ENCODE results near the gene CEP72.

CEP72 gene

GRCh38 chr5:666816-667498, 54.8 kb downstream of the CEP72 start:
- Histone ChIP-seq H4K20me1 (ENCODE audit: insufficient read depth, low read length) (peaks cover 7% of the 10 kb centered on the region; the same call in 1 of the 2 replicates), H3K36me3 (replicated peaks; ENCODE audit: low read depth, low read length) (peaks cover 8% of the 10 kb centered on the region), H3K9ac (ENCODE audit: low read length) (no peak overlapping the region), H3K9me3 (ENCODE audit: insufficient read depth, low read length) (no peaks in the 10 kb centered on the region), H3K4me3 (ENCODE audit: low read length) (no peak overlapping the region), H3K4me1 (ENCODE audit: low read length) (peaks cover 18% of the 10 kb centered on the region), H2AFZ (ENCODE audit: low read depth, low read length) (no peak overlapping the region), H3K27ac (ENCODE audit: low read length) (no peak overlapping the region), H3K79me2 (ENCODE audit: low read length) (no peaks in the 10 kb centered on the region), H3K27me3 (ENCODE audit: low read depth, low read length) (peaks cover 2% of the 10 kb centered on the region), H3K4me2 (ENCODE audit: low read length) (no peak overlapping the region)
- no peak for TF ChIP-seq EZH2phosphoT487 (IDR thresholded peaks at IDR 0.05; ENCODE audit: low read depth)
- TF ChIP-seq, protein P1, sequence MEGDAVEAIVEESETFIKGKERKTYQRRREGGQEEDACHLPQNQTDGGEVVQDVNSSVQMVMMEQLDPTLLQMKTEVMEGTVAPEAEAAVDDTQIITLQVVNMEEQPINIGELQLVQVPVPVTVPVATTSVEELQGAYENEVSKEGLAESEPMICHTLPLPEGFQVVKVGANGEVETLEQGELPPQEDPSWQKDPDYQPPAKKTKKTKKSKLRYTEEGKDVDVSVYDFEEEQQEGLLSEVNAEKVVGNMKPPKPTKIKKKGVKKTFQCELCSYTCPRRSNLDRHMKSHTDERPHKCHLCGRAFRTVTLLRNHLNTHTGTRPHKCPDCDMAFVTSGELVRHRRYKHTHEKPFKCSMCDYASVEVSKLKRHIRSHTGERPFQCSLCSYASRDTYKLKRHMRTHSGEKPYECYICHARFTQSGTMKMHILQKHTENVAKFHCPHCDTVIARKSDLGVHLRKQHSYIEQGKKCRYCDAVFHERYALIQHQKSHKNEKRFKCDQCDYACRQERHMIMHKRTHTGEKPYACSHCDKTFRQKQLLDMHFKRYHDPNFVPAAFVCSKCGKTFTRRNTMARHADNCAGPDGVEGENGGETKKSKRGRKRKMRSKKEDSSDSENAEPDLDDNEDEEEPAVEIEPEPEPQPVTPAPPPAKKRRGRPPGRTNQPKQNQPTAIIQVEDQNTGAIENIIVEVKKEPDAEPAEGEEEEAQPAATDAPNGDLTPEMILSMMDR (IDR thresholded peaks at IDR 0.05; ENCODE audit: low read depth, low read length): no peak

DNA sequence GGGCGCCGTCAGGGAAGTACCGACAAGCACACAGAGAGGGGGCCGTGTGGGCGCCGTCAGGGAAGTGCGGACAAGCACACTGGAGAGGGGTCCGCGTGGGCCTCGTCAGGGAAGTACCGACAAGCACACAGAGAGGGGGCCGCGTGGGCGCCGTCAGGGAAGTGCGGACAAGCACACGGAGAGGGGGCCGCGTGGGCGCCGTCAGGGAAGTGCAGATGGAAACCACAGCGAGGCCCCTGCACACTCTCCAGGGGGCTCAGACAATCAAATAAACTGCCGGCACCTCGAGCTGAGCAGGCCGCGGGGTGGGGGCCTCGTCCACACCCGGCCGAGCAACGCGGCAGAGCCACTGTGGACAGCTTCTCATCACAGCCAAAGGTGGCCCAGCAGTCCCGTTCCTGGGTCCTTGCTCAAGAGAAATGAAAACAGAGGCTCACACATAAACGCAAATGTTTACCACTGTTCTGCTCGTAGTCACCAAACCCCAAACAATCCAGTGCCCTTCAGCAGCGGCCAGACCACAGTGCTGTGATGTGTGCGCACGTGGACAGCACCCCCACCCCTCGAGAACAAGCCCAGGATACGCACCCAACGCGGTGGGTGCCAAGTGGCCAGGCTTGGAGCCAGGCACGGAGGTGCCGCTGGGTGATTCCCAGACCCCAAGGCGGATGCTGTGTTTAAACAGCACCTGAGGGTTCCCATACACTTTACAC, 56.3 kb downstream of the CEP72 start:
- Histone ChIP-seq H3K79me2 (ENCODE audit: low read length) (no peaks in the 10 kb centered on the region), H2AFZ (ENCODE audit: low read depth, low read length) (no peak overlapping the region), H4K20me1 (ENCODE audit: insufficient read depth, low read length) (peaks cover 7% of the 10 kb centered on the region; the same call in 1 of the 2 replicates), H3K27me3 (ENCODE audit: low read depth, low read length) (peaks cover 14% of the 10 kb centered on the region), H3K4me2 (ENCODE audit: low read length) (no peak overlapping the region), H3K9me3 (ENCODE audit: insufficient read depth, low read length) (no peaks in the 10 kb centered on the region), H3K27ac (ENCODE audit: low read length) (no peak overlapping the region), H3K4me3 (ENCODE audit: low read length) (no peak overlapping the region), H3K36me3 (replicated peaks; ENCODE audit: low read depth, low read length) (peaks cover 8% of the 10 kb centered on the region), H3K9ac (ENCODE audit: low read length) (no peak overlapping the region), H3K4me1 (ENCODE audit: low read length) (peaks cover 19% of the 10 kb centered on the region)
- TF ChIP-seq, protein P1 (IDR thresholded peaks at IDR 0.05; ENCODE audit: low read depth, low read length): no peak
- no peak for TF ChIP-seq EZH2phosphoT487 (IDR thresholded peaks at IDR 0.05; ENCODE audit: low read depth)

- Histone ChIP-seq H3K4me3 (ENCODE audit: low read length) (peak overlapping the region; percentile 26; the same call in 1 of the 2 replicates), H3K9ac (ENCODE audit: low read length) (peak overlapping the region; percentile 32; the same call in 1 of the 2 replicates), H3K36me3 (replicated peaks; ENCODE audit: low read depth, low read length) (peaks cover 8% of the 10 kb centered on the region), H3K4me1 (ENCODE audit: low read length) (peaks cover 19% of the 10 kb centered on the region), H3K9me3 (ENCODE audit: insufficient read depth, low read length) (no peaks in the 10 kb centered on the region), H3K27me3 (ENCODE audit: low read depth, low read length) (peaks cover 14% of the 10 kb centered on the region), H3K4me2 (ENCODE audit: low read length) (peak overlapping the region; percentile 68), H3K79me2 (ENCODE audit: low read length) (no peaks in the 10 kb centered on the region), H3K27ac (ENCODE audit: low read length) (no peak overlapping the region), H2AFZ (ENCODE audit: low read depth, low read length) (no peak overlapping the region), H4K20me1 (ENCODE audit: insufficient read depth, low read length) (peaks cover 7% of the 10 kb centered on the region; the same call in 1 of the 2 replicates)
- no peak for TF ChIP-seq EZH2phosphoT487 (IDR thresholded peaks at IDR 0.05; ENCODE audit: low read depth)
- TF ChIP-seq, protein P1 (IDR thresholded peaks at IDR 0.05; ENCODE audit: low read depth, low read length): peak; percentile 69
Observed at GRCh38 chr5:669111-669841, 57.1 kb downstream of the CEP72 start.

Data from OCI-LY3 (cell line).